GM12878 (cell line): ENCODE measurements around the gene ANKFY1. TPM values are rescaled to one million over a fixed set of nuclear protein-coding genes. Genes with fewer than 3 reads are reported as not detected.

Source experiments
- EP300 ChIP-seq, 2 experiments: fragments of 150-350 bp in 1 of 2; IDR thresholded peaks; 2 replicates each; pipeline ENCODE4 v1.6.1; 2011 to 2012; ENCODE audit warnings: low read depth in 2 of 2, low read length in 2 of 2, borderline replicate concordance in 1 of 2, improper control_type of control experiment in 1 of 2, inconsistent platforms in 1 of 2; ENCODE audit not compliant: control insufficient read depth in 1 of 2
- GABPA ChIP-seq: IDR thresholded peaks from 2 replicates; pipeline ENCODE4 v1.6.1; 2014; ENCODE audit warnings: antibody characterized with exemption, low read depth, mild to moderate bottlenecking, inconsistent platforms
- RFX5 ChIP-seq: IDR thresholded peaks from 2 replicates; pipeline ENCODE4 v1.6.1; 2011; ENCODE audit warnings: low read depth, low read length, improper control_type of control experiment
- polyA plus RNA-seq, 11 experiments: library from polyadenylated mRNA; depleted of rRNA in 4 of 11; unstranded in 6 of 11; stranded (reverse) in 5 of 11; fragments of >200 nt; fragmentation: Nextera tagmentation in 4 of 11; fragmentation: Illumina TruSeq in 1 of 11; extraction: Ambion mirVana in 4 of 11; extraction: Trizol in 1 of 11; gene quantifications; 1 replicate in 1 of 11; 2 replicates in 10 of 11; pipeline versions ENCODE4 v1.2.1 to v1.2.3, GENCODE V29; 2011 to 2016; ENCODE audit warnings: inconsistent platforms in 2 of 11, missing spikeins in 2 of 11, low read depth in 1 of 11
- total RNA-seq, 4 experiments: library from RNA; depleted of rRNA in 3 of 4; stranded (reverse); fragments of >200 nt in 3 of 4; fragmentation: Illumina TruSeq in 1 of 4; extraction: Trizol in 1 of 4; gene quantifications; 2 replicates each; pipeline versions ENCODE4 v1.2.1 to v1.2.3, GENCODE V29; 2013 to 2021
- TF ChIP-seq, protein P1 (sequence below): fragments of 450-650 bp; IDR thresholded peaks from 2 replicates; pipeline ENCODE4 v1.6.1; 2017; ENCODE audit warnings: mild to moderate bottlenecking, moderate library complexity
- TF ChIP-seq, protein P2 (sequence below): IDR thresholded peaks from 2 replicates; pipeline ENCODE4 v1.6.1; 2012; ENCODE audit warnings: improper control_type of control experiment, low read depth, low read length; ENCODE audit not compliant: insufficient replicate concordance
- TF ChIP-seq, protein P3 (sequence below): IDR thresholded peaks from 2 replicates; pipeline ENCODE4 v1.6.1; 2012; ENCODE audit warnings: low read depth, low read length, improper control_type of control experiment

Gene ANKFY1
- total and polyA plus RNA-seq, 10 of the 15 experiments (the other 5 are each of a cell fraction or from before 2014, with no cell fraction given): 3.0 to 27.7 (median 16.4) TPM

DNA sequence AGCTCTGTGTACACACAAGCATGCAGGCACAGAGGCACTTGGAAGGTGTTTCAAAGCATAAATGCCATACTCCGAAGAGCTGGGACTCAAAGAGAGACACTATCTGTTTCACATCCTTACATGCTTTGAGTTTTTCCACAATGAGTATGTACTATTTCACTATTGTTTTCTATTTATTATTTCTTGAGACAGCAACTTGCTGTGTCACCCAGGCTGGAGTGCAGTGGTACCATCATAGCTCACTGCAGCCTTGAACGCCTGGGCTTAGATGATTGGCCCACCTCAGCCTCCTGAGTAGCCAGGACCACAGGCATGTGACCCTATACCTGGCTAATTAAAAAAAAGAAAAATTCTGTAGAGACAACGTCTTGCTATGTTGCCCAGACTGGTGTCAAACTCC is 89.2 kb downstream of the ANKFY1 start (continued):
- TF ChIP-seq, protein P1, sequence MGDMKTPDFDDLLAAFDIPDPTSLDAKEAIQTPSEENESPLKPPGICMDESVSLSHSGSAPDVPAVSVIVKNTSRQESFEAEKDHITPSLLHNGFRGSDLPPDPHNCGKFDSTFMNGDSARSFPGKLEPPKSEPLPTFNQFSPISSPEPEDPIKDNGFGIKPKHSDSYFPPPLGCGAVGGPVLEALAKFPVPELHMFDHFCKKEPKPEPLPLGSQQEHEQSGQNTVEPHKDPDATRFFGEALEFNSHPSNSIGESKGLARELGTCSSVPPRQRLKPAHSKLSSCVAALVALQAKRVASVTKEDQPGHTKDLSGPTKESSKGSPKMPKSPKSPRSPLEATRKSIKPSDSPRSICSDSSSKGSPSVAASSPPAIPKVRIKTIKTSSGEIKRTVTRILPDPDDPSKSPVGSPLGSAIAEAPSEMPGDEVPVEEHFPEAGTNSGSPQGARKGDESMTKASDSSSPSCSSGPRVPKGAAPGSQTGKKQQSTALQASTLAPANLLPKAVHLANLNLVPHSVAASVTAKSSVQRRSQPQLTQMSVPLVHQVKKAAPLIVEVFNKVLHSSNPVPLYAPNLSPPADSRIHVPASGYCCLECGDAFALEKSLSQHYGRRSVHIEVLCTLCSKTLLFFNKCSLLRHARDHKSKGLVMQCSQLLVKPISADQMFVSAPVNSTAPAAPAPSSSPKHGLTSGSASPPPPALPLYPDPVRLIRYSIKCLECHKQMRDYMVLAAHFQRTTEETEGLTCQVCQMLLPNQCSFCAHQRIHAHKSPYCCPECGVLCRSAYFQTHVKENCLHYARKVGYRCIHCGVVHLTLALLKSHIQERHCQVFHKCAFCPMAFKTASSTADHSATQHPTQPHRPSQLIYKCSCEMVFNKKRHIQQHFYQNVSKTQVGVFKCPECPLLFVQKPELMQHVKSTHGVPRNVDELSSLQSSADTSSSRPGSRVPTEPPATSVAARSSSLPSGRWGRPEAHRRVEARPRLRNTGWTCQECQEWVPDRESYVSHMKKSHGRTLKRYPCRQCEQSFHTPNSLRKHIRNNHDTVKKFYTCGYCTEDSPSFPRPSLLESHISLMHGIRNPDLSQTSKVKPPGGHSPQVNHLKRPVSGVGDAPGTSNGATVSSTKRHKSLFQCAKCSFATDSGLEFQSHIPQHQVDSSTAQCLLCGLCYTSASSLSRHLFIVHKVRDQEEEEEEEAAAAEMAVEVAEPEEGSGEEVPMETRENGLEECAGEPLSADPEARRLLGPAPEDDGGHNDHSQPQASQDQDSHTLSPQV: no peak
- TF ChIP-seq, protein P2, sequence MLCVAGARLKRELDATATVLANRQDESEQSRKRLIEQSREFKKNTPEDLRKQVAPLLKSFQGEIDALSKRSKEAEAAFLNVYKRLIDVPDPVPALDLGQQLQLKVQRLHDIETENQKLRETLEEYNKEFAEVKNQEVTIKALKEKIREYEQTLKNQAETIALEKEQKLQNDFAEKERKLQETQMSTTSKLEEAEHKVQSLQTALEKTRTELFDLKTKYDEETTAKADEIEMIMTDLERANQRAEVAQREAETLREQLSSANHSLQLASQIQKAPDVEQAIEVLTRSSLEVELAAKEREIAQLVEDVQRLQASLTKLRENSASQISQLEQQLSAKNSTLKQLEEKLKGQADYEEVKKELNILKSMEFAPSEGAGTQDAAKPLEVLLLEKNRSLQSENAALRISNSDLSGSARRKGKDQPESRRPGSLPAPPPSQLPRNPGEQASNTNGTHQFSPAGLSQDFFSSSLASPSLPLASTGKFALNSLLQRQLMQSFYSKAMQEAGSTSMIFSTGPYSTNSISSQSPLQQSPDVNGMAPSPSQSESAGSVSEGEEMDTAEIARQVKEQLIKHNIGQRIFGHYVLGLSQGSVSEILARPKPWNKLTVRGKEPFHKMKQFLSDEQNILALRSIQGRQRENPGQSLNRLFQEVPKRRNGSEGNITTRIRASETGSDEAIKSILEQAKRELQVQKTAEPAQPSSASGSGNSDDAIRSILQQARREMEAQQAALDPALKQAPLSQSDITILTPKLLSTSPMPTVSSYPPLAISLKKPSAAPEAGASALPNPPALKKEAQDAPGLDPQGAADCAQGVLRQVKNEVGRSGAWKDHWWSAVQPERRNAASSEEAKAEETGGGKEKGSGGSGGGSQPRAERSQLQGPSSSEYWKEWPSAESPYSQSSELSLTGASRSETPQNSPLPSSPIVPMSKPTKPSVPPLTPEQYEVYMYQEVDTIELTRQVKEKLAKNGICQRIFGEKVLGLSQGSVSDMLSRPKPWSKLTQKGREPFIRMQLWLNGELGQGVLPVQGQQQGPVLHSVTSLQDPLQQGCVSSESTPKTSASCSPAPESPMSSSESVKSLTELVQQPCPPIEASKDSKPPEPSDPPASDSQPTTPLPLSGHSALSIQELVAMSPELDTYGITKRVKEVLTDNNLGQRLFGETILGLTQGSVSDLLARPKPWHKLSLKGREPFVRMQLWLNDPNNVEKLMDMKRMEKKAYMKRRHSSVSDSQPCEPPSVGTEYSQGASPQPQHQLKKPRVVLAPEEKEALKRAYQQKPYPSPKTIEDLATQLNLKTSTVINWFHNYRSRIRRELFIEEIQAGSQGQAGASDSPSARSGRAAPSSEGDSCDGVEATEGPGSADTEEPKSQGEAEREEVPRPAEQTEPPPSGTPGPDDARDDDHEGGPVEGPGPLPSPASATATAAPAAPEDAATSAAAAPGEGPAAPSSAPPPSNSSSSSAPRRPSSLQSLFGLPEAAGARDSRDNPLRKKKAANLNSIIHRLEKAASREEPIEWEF: no peak
- TF ChIP-seq RFX5: no peak
- TF ChIP-seq, protein P3, sequence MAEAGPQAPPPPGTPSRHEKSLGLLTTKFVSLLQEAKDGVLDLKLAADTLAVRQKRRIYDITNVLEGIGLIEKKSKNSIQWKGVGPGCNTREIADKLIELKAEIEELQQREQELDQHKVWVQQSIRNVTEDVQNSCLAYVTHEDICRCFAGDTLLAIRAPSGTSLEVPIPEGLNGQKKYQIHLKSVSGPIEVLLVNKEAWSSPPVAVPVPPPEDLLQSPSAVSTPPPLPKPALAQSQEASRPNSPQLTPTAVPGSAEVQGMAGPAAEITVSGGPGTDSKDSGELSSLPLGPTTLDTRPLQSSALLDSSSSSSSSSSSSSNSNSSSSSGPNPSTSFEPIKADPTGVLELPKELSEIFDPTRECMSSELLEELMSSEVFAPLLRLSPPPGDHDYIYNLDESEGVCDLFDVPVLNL: no peak
- TF ChIP-seq GABPA: no peak
- no peak for TF ChIP-seq EP300 (IDR thresholded peaks at IDR 0.05; ENCODE audit: borderline replicate concordance in 1 of 2, control insufficient read depth in 1 of 2, low read depth in 2 of 2, low read length in 2 of 2)
